ENCODE measurements around the gene IRF4. TPM values are rescaled to one million over a fixed set of nuclear protein-coding genes. Genes with fewer than 3 reads are reported as not detected.

IRF4 gene
- 10 to 100 TPM in 2 of 4 donors, 1 to 10 TPM in 2; 4.5 to 17.0 (median 10.1) TPM for total RNA-seq

- TF ChIP-seq, protein P1, sequence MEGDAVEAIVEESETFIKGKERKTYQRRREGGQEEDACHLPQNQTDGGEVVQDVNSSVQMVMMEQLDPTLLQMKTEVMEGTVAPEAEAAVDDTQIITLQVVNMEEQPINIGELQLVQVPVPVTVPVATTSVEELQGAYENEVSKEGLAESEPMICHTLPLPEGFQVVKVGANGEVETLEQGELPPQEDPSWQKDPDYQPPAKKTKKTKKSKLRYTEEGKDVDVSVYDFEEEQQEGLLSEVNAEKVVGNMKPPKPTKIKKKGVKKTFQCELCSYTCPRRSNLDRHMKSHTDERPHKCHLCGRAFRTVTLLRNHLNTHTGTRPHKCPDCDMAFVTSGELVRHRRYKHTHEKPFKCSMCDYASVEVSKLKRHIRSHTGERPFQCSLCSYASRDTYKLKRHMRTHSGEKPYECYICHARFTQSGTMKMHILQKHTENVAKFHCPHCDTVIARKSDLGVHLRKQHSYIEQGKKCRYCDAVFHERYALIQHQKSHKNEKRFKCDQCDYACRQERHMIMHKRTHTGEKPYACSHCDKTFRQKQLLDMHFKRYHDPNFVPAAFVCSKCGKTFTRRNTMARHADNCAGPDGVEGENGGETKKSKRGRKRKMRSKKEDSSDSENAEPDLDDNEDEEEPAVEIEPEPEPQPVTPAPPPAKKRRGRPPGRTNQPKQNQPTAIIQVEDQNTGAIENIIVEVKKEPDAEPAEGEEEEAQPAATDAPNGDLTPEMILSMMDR (IDR thresholded peaks at IDR 0.05; ENCODE audit: low read depth): no peak
Measured at GRCh38 chr6:391559-392440, at the start of gene IRF4. Gene IRF4, plus strand, starts transcription at chr6:391752. Its CDS starts 1,401 bp downstream, at chr6:393153.

DNA sequence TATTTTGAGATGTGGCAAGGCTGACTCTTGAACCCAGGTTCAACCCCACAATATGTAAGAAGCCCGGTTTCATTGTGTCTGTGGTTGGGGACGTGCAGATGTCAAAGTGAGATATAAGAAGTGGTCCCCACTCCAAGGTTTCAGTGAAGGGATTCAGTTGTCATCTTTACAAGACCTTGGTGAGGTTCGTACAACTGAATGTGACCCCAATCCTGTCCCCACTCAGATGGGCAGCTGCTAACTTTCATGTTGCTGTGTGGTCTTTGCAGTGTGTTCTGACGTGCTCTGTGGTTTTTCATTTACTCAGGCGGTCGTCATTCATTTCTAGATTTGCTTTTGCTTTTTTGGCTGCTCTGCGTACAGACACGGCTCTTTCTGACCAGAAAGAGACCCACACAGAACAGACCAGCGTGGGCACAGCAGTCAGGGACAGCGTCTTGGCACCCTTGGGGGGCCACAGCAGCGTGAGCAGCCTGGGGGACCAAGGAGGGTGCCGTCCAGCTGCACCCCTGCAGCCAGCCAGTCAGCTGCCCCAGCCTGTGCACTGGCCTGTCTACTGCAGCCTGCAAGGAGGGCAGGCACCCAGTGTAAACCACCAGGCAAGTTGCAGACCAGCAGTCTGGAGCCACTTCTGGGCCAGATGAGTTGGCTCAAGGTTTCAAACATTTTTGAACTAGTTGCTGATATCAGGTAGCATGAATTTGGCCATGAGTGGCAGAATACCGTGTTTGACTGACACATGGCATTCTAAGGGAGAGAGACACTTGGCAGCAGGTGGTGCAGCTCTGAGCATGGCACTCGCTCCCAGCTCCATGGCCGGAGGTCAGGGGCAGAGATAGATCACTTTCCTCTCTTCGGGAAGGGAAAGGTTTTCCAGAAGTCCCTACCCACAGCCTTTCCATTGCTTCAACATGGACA lies 49.4 kb upstream of the IRF4 start:
- TF ChIP-seq, protein P1 (IDR thresholded peaks at IDR 0.05; ENCODE audit: low read depth): no peak

GRCh38 chr6:342832-343179 lies 48.7 kb upstream of the IRF4 start:
- TF ChIP-seq, protein P1 (IDR thresholded peaks at IDR 0.05; ENCODE audit: low read depth): no peak

DNA sequence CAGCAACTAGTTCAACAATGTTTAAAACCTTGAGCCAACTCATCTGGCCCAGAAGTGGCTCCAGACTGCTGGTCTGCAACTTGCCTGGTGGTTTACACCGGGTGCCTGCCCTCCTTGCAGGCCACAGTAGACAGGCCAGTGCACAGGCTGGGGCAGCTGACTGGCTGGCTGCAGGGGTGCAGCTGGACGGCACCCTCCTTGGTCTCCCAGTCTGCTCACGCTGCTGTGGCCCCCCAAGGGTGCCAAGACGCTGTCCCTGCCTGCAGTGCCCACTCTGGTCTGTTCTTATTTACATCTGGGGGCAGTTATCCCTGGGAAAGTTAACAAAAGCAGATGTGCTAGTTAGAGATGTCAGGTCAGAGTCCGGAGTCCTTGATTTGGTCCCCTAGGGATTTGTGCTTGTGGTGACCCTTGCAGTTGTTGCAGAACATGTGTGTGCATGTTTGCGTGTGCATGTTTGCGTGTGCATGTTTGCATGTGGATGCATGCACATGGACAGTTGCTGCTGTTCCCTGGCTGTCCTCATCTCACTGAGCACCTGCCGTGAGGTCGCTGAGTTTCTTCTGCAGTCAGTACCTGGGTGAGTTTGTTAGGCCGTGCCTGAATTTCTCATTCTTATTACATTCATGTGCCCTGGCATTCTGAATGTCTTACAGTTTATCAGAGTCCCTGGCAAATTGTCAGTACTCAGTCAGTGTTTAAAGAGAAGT lies 48.2 kb upstream of the IRF4 start:
- TF ChIP-seq, protein P1 (IDR thresholded peaks at IDR 0.05; ENCODE audit: low read depth): no peak

- TF ChIP-seq, protein P1 (IDR thresholded peaks at IDR 0.05; ENCODE audit: low read depth): no peak
Measured at GRCh38 chr6:343960-344815, 47.4 kb upstream of the IRF4 start.

- TF ChIP-seq, protein P1 (IDR thresholded peaks at IDR 0.05; ENCODE audit: low read depth): no peak
Measured at GRCh38 chr6:344816-345340, 46.7 kb upstream of the IRF4 start.

All from subcutaneous adipose tissue (tissue), 4 donors.